Mesodermal cell (in vitro differentiated cells): Measurements from ENCODE around the gene RGS6.

ENCODE experiments used
- H3K27ac ChIP-seq: 2 replicates; pipeline ENCODE4 v1.7.0; 2013; ENCODE audit warnings: mild to moderate bottlenecking, low read depth, low read length, moderate library complexity; ENCODE audit not compliant: severe bottlenecking
- H3K36me3 ChIP-seq: 2 replicates; pipeline ENCODE4 v1.7.1; 2013; ENCODE audit warnings: mild to moderate bottlenecking, low read length, moderate library complexity; ENCODE audit not compliant: control insufficient read depth, insufficient read depth
- H3K4me1 ChIP-seq: one replicate; pipeline ENCODE4 v1.7.1; 2013; ENCODE audit warnings: mild to moderate bottlenecking, low read length; ENCODE audit not compliant: insufficient read depth, control insufficient read depth, poor library complexity, severe bottlenecking
- H3K4me3 ChIP-seq: 2 replicates; pipeline ENCODE4 v1.7.0; 2013; ENCODE audit warnings: low read length, control low read depth, mild to moderate bottlenecking; ENCODE audit not compliant: insufficient read depth, poor library complexity, severe bottlenecking; ENCODE audit errors: extremely low read depth
- H3K9me3 ChIP-seq: 2 replicates; pipeline ENCODE4 v1.7.1; 2013; ENCODE audit warnings: mild to moderate bottlenecking, low read length, moderate library complexity; ENCODE audit not compliant: control insufficient read depth
- WGBS, 2 experiments: methylation state at CpG; one replicate each; pipeline ENCODE4 v1.1.5; 2013; ENCODE audit warnings: missing lambda C conversion rate in 2 of 2; ENCODE audit not compliant: insufficient coverage in 2 of 2; 5-methylcytosine and 5-hydroxymethylcytosine counted together

Gene RGS6

DNA sequence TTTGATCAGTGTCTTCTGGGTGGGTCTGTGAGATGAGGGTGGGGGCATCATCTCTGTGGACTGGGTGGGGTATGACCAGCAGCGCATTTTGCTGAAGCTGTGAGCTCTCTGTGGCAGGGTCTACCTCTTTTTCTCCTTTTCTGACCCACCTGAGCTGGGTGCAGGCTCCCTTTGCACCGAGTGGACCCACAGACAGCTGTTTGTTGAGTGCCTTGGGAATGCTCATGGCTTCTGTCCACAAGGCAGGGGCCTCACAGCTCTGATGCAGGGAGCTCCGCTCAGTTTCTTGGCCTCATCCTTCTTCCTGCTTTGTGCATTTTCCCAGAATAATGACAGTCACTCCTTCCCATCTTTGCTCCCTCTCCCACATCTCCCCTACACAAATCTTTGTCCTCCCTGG is 581.1 kb downstream of the RGS6 start:
- no peaks in the 10 kb centered on the region for H3K36me3 ChIP-seq
- 94% methylated on average over 2 of the region's 3 CpGs for WGBS, 2 experiments
- no peak overlapping the region for H3K4me3 ChIP-seq
- H3K9me3 ChIP-seq, result no peaks in the 10 kb centered on the region
- no peaks in the 10 kb centered on the region for H3K4me1 ChIP-seq
- H3K27ac ChIP-seq, result no peak overlapping the region

DNA sequence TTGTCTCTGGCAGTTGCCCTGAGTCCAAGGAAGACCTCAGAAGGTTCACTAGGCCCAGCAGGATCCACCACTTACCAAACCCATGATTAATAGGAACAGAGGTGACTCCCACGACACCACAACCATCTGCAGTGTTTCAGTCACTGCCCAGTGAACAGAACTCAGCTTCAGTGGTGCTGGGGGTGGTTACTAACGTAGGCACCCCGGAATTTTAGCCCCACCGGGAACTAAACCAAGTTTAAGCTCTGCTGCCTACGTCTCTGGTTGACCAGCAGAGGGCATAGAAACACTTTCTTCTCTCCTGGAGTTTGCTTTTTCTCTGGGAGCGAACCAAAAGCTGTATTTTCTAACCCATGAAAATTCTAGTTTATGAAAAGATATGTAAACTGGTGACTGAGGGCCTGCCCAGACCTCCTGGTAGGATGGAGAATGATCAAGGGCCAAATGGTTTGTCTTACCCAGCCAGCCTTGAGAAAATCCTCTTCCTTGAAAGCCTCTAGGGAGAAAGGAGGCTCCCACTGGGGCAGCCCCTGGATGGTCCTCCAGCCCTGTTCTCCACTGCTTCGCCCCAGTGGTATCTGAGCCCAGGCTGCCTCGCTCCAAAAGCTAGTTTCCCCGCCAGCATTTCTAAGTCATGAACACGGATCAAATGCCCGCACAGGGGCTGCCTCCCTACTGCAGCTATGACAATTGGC is 581.9 kb downstream of the RGS6 start:
- H3K9me3 ChIP-seq, result no peaks in the 10 kb centered on the region
- H3K4me3 ChIP-seq, result no peak overlapping the region
- WGBS, 2 experiments, result 55 to 56% methylated on average over 9 to 10 of the region's 11 CpGs
- no peaks in the 10 kb centered on the region for H3K4me1 ChIP-seq
- H3K27ac ChIP-seq, result no peak overlapping the region
- no peaks in the 10 kb centered on the region for H3K36me3 ChIP-seq

DNA sequence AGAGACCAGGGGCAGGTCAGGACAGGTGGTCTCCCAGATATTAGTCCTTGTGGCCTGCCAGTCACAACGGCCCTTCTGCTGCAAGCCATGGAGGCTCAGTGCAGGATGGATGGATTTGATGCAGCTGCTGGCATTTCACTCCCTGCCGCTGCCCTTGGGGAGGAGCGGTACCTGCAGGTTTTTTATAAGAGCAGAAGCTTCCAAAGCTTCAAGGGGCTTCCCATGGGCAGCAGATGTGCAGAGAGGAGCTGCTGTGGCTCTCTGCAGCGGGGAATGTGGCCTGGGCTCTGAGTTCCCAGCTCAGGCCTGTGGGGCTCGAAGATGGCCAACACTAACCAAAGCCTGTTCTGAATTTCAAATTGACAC is 582.4 kb downstream of the RGS6 start:
- Histone ChIP-seq H3K27ac (no peak overlapping the region), H3K9me3 (no peaks in the 10 kb centered on the region), H3K4me3 (no peak overlapping the region), H3K4me1 (no peaks in the 10 kb centered on the region), H3K36me3 (no peaks in the 10 kb centered on the region)
- 86 to 92% methylated on average over 5 of the region's 5 CpGs for WGBS, 2 experiments

DNA sequence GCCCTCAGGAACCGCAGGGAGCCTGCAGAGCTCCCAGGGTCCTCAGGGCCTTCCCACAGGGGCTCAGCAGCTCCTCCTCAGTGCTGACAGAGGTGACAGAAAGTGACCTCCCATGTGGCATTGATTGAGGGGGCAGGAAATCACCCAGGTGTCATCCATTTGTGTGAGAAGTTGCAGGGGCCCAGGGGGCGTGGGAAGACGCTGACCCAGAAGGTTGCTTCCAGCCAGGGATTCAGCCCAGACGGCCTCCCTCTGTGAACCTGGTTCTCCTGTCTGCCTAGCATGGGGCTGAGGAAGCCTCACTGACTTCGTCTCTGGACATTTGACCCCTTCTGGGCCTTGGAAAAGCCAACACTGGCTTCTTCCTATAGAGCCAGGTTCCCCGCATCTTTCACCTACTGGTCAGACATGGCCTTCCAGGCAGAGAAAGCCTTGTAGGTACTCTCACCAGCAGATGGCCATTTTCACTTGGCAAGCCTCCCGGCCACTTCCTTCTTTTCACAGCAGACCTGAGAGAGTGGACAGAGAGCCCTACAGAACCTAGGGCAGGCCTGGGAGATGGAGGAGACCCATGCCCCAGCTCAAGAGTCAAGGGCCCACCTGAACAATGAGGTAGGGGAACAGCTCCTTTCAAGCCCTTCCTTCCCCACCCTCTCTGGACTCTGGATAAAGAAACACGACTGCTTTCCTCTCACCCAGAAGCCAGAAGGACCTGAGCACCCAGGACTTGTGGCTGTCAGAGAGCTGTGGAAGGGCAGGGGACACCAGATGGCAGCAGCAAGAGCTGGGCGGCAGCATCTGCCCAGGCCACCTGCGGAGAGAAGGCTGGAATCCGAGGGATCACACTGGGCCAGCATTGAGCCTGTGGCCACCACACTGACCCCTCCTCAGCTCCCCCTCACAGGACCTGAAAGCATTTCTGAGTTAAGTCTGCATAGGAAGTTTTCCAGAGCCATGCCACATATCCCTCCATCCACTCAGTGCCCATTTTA is 583.8 kb downstream of the RGS6 start:
- Histone ChIP-seq H3K9me3 (no peaks in the 10 kb centered on the region), H3K4me1 (no peaks in the 10 kb centered on the region), H3K4me3 (no peak overlapping the region), H3K27ac (no peak overlapping the region), H3K36me3 (no peaks in the 10 kb centered on the region)
- 79 to 93% methylated on average over 10 to 11 of the region's 11 CpGs for WGBS, 2 experiments

DNA sequence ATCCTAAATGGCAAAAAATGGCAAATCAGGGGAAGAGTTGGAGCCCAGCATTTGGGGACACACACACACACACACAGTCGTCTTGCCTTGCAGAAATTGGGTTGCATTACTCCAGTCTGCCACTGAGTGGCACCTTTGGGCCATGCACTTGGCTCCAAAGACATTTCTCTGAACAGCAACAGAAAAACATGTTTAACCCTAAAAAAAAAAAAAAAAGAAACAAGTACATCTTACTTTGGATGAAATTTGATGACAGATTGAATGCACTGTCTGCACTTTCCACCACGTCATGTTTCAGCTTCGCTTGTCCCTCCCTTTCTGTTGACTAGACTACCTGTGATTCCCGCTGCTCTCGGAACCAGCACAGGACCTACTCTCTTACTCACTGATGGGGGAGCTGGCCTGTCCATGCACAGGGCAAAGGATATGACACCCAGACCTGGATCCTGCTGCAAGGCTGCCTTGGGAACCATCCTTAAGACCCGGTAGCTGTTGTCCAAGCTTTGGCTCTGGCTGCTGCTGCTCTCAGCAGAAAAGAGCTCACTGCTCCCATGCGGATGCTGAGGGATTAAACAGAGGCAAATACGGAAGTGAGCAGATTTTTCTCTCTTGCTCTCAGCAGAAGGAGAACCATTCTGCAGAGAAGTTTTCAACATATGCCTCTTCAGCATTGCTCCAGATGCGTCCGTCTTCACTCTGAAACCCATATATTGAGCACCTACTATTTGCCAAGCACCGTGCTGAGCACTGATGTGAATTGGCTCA is 584.9 kb downstream of the RGS6 start:
- H3K9me3 ChIP-seq, result no peaks in the 10 kb centered on the region
- no peak overlapping the region for H3K4me3 ChIP-seq
- H3K27ac ChIP-seq, result no peak overlapping the region
- WGBS, 2 experiments, result 62 to 83% methylated on average over 8 to 9 of the region's 11 CpGs
- no peaks in the 10 kb centered on the region for H3K36me3 ChIP-seq
- H3K4me1 ChIP-seq, result no peaks in the 10 kb centered on the region

DNA sequence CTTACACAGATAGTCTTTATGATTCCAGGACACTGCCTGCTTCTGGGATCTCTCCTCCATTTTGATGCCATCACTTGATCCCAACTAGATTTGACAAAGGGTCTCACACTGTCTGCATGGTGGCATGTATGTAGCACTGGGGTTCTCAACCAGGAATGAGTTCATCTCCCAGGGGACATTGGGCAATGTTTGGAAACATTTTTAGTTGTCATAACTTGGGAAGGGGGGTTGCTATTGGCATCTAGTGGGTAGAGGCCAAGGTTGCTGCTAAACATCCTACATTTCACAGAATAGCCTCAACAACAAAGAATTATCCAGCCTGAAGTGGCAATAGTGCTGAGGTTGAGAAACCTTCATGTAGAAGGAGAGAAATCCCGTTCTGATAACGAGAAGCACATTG is 585.5 kb downstream of the RGS6 start:
- no peak overlapping the region for H3K27ac ChIP-seq
- H3K4me1 ChIP-seq, result no peaks in the 10 kb centered on the region
- H3K9me3 ChIP-seq, result no peaks in the 10 kb centered on the region
- WGBS, 2 experiments, result 87 to 100% methylated on average over 2 of the region's 2 CpGs
- no peak overlapping the region for H3K4me3 ChIP-seq
- no peaks in the 10 kb centered on the region for H3K36me3 ChIP-seq

DNA sequence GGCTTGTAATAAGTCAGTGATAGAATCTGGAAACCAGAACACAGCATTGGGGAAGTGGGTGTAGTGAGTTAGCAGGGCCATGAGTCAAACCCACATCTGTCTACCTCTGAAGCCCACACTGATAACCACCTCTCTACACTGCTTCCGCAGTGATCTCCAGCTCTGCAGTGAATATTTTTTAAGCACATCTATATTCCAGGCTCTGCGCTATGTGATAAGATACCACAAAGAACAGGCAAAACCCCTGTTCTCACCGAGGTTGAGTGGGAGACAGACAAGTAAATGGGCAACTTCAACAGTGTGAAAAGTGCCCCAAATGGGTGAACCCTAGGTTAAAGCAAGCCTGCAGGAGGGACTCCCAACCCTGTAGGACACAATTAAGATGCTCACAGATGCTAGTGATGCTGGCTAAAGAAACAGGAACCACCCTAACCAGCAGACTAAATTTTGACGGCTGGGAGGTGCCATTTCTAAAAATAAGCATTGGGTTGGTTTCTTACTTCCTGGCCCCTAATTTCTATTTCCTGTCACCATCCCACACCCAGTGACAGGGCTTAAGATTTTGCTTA is 586.7 kb downstream of the RGS6 start:
- no peaks in the 10 kb centered on the region for H3K9me3 ChIP-seq
- H3K4me1 ChIP-seq, result no peaks in the 10 kb centered on the region
- no peak overlapping the region for H3K4me3 ChIP-seq
- H3K36me3 ChIP-seq, result no peaks in the 10 kb centered on the region
- 81 to 100% methylated on average over 2 to 3 of the region's 4 CpGs for WGBS, 2 experiments
- no peak overlapping the region for H3K27ac ChIP-seq

DNA sequence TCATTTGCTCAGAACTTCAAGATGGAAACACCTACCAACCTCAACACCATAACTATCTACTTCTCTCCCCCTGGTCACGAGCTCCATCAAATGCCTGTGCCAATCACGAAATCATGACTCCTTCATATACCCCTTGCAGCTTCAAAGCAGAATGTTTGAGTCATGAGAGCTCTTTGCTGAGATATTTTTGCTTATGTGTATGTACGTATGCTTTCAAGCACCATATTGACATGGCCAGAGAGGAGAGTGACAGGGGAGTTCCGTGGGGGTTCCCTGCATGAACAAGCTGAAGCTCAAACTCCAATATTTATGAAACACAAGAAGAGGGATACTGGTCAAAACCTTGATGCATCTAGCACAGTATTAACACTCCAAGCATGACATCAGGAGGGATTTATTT is 587.3 kb downstream of the RGS6 start:
- no peak overlapping the region for H3K4me3 ChIP-seq
- H3K27ac ChIP-seq, result no peak overlapping the region
- no peaks in the 10 kb centered on the region for H3K36me3 ChIP-seq
- H3K4me1 ChIP-seq, result no peaks in the 10 kb centered on the region
- 85 to 100% methylated on average over 1 to 2 of the region's 4 CpGs for WGBS, 2 experiments
- H3K9me3 ChIP-seq, result no peaks in the 10 kb centered on the region

DNA sequence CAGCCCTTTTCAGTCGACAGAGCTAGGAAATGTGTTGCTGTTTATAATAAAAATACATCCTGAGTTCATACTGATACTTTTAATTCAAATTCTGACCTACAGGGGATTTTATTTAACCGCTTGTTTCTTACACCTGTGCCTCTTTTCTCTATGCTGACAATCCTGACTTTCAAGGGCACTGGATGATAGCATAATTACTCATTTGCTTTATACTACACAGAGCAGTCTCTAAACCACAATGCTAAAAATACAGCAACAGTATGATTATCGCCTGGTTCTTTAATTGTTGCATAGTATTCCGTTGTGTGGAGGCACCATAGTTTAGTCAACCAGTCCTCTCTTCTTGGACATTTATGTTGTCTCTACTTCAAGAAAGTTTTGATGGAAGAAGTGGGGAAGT is 588.8 kb downstream of the RGS6 start:
- Histone ChIP-seq H3K4me3 (no peak overlapping the region), H3K36me3 (no peaks in the 10 kb centered on the region), H3K9me3 (no peaks in the 10 kb centered on the region), H3K4me1 (no peaks in the 10 kb centered on the region), H3K27ac (no peak overlapping the region)
- 86 to 100% methylated on average over 1 of the region's 4 CpGs for WGBS, 2 experiments

DNA sequence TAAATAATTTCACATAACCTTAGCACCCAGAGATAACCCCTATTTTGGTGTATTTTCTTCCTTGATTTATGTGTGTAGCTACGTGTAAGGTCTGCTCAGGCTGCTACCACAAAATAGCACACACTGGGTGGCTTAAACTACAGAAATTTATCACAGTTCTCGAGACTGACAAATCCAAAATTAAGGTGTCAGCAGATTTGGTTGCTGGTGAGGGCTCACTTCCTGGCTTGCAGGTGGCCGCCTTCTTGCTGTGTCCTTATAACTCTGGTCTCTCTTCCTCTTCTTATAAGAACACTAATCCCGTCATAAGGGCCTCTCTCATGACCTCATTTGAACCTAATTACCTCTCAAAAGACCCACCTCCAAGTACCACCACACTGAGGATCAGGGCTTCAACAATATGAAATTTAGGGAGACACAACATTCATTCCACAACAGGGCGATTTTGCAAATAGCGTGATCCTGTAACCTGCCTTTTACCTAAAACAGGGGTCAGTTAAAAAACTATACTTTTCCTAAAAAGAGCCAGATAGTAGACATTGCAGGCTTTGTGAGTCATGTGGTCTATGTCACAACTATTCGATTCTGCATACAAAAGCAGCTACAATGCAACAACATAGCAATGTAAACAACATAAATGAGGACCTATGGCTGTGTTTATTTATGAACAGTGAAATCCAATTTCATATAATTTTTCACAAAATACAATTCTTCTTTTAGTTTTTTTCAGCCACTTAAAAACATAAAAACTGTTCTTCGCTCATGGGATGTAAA is 589.9 kb downstream of the RGS6 start:
- WGBS, 2 experiments, result 93 to 96% methylated on average over 3 to 6 of the region's 8 CpGs
- Histone ChIP-seq H3K4me1 (no peaks in the 10 kb centered on the region), H3K9me3 (no peaks in the 10 kb centered on the region), H3K36me3 (no peaks in the 10 kb centered on the region), H3K4me3 (no peak overlapping the region), H3K27ac (no peak overlapping the region)
